ENCODE measurements around the gene MYCBP.

- TF ChIP-seq, protein P1, sequence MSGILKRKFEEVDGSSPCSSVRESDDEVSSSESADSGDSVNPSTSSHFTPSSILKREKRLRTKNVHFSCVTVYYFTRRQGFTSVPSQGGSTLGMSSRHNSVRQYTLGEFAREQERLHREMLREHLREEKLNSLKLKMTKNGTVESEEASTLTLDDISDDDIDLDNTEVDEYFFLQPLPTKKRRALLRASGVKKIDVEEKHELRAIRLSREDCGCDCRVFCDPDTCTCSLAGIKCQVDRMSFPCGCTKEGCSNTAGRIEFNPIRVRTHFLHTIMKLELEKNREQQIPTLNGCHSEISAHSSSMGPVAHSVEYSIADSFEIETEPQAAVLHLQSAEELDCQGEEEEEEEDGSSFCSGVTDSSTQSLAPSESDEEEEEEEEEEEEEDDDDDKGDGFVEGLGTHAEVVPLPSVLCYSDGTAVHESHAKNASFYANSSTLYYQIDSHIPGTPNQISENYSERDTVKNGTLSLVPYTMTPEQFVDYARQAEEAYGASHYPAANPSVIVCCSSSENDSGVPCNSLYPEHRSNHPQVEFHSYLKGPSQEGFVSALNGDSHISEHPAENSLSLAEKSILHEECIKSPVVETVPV (CRISPR knock-in tag; IDR thresholded peaks at IDR 0.05): no peak
- TF ChIP-seq CSDC2 (CRISPR knock-in tag; IDR thresholded peaks at IDR 0.05): no peak
- TF ChIP-seq ISL1 (CRISPR knock-in tag; IDR thresholded peaks at IDR 0.05): no peak
- TF ChIP-seq ESRRG (CRISPR knock-in tag; IDR thresholded peaks at IDR 0.05): no peak
- TF ChIP-seq, protein P2, sequence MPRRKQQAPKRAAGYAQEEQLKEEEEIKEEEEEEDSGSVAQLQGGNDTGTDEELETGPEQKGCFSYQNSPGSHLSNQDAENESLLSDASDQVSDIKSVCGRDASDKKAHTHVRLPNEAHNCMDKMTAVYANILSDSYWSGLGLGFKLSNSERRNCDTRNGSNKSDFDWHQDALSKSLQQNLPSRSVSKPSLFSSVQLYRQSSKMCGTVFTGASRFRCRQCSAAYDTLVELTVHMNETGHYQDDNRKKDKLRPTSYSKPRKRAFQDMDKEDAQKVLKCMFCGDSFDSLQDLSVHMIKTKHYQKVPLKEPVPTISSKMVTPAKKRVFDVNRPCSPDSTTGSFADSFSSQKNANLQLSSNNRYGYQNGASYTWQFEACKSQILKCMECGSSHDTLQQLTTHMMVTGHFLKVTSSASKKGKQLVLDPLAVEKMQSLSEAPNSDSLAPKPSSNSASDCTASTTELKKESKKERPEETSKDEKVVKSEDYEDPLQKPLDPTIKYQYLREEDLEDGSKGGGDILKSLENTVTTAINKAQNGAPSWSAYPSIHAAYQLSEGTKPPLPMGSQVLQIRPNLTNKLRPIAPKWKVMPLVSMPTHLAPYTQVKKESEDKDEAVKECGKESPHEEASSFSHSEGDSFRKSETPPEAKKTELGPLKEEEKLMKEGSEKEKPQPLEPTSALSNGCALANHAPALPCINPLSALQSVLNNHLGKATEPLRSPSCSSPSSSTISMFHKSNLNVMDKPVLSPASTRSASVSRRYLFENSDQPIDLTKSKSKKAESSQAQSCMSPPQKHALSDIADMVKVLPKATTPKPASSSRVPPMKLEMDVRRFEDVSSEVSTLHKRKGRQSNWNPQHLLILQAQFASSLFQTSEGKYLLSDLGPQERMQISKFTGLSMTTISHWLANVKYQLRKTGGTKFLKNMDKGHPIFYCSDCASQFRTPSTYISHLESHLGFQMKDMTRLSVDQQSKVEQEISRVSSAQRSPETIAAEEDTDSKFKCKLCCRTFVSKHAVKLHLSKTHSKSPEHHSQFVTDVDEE (CRISPR knock-in tag; IDR thresholded peaks at IDR 0.05): no peak
Observed at GRCh38 chr1:38891753-38892152, 18.6 kb upstream of the MYCBP start.
